HEK293 (cell line): Measurements from ENCODE around the gene MME.

ENCODE experiments used
- CTCF ChIA-PET: fragments of 350-600 bp; formaldehyde crosslinking; extraction: SDS; loops from one replicate; lab custom pipeline; 2021; ENCODE audit warnings: antibody characterized with exemption; lab: Yijun Ruan, JAX
- POLR2A ChIA-PET: fragments of 300-600 bp; formaldehyde crosslinking; extraction: SDS; loops from one replicate; lab custom pipeline; 2020; ENCODE audit warnings: antibody characterized with exemption, inconsistent platforms; lab: Yijun Ruan, JAX
- H3K27ac ChIP-seq: fragments of 200-500 bp; sonication (Bioruptor generic); 2 replicates; pipeline ENCODE4 v1.5.1; 2014; ENCODE audit warnings: low read depth, low read length, control low read depth, inconsistent platforms; ENCODE audit errors: extremely low read depth
- H3K36me3 ChIP-seq, 2 experiments: fragments of 200-500 bp in 1 of 2; sonication (Bioruptor generic) in 1 of 2; 1 replicate in 1 of 2; 2 replicates in 1 of 2; pipeline ENCODE4 v1.5.1; 2014 to 2017; ENCODE audit warnings: inconsistent platforms in 2 of 2, low read length in 2 of 2; ENCODE audit not compliant: control insufficient read depth in 2 of 2, insufficient read depth in 1 of 2
- H3K4me1 ChIP-seq: fragments of 200-500 bp; sonication (Bioruptor generic); 2 replicates; pipeline ENCODE4 v1.5.1; 2014; ENCODE audit warnings: mild to moderate bottlenecking, low read length, inconsistent platforms; ENCODE audit not compliant: control insufficient read depth, insufficient read depth
- H3K4me3 ChIP-seq: 2 replicates; pipeline ENCODE4 v1.5.1; 2011; ENCODE audit warnings: low read depth, mild to moderate bottlenecking, control low read depth, low read length, moderate library complexity
- H3K9me3 ChIP-seq: fragments of 200-500 bp; sonication (Bioruptor generic); 2 replicates; pipeline ENCODE4 v1.5.1; 2014; ENCODE audit warnings: low read depth, low read length, inconsistent platforms; ENCODE audit not compliant: control insufficient read depth, insufficient read depth
- BCL11A ChIP-seq: fragments of 450-650 bp; formaldehyde crosslinking; IDR thresholded peaks from 2 replicates; pipeline ENCODE4 v1.5.1; 2016; ENCODE audit warnings: low read depth, missing biosample characterization, missing genetic modification characterization
- BCL11B ChIP-seq: fragments of 450-650 bp; formaldehyde crosslinking; IDR thresholded peaks from 2 replicates; pipeline ENCODE4 v1.5.1; 2016; ENCODE audit warnings: low read depth, missing biosample characterization, missing genetic modification characterization
- FEZF1 ChIP-seq: fragments of 450-650 bp; formaldehyde crosslinking; IDR thresholded peaks from 2 replicates; pipeline ENCODE4 v1.5.1; 2016; ENCODE audit warnings: missing biosample characterization, missing genetic modification characterization
- HOXA7 ChIP-seq: sonication (generic); formaldehyde crosslinking; IDR thresholded peaks from 2 replicates; pipeline ENCODE4 v1.8.1; 2022; ENCODE audit warnings: missing genetic modification reagents, borderline replicate concordance
- HOXC10 ChIP-seq: sonication (generic); formaldehyde crosslinking; IDR thresholded peaks from 2 replicates; pipeline ENCODE4 v1.8.1; 2023; ENCODE audit warnings: mild to moderate bottlenecking, missing genetic modification reagents
- IKZF3 ChIP-seq: fragments of 450-650 bp; IDR thresholded peaks from 2 replicates; pipeline ENCODE4 v1.5.0; 2018; ENCODE audit warnings: missing biosample characterization, mild to moderate bottlenecking, missing genetic modification characterization, moderate library complexity
- OSR2 ChIP-seq: fragments of 450-650 bp; formaldehyde crosslinking; IDR thresholded peaks from 2 replicates; pipeline ENCODE4 v1.5.1; 2016; ENCODE audit warnings: missing biosample characterization, missing genetic modification characterization
- RBAK ChIP-seq: fragments of 450-650 bp; formaldehyde crosslinking; IDR thresholded peaks from 2 replicates; pipeline ENCODE4 v1.5.1; 2016; ENCODE audit warnings: missing biosample characterization, missing genetic modification characterization
- SALL2 ChIP-seq: fragments of 450-650 bp; formaldehyde crosslinking; IDR thresholded peaks from 2 replicates; pipeline ENCODE4 v1.5.0; 2017; ENCODE audit warnings: missing biosample characterization, mild to moderate bottlenecking, missing genetic modification characterization, borderline replicate concordance
- SCRT1 ChIP-seq: fragments of 450-650 bp; formaldehyde crosslinking; IDR thresholded peaks from 2 replicates; pipeline ENCODE4 v1.5.1; 2016; ENCODE audit warnings: missing biosample characterization, missing genetic modification characterization, borderline replicate concordance
- SP2 ChIP-seq: fragments of 450-650 bp; formaldehyde crosslinking; IDR thresholded peaks from 2 replicates; pipeline ENCODE4 v1.5.1; 2016; ENCODE audit warnings: missing biosample characterization, missing genetic modification characterization
- ZBTB17 ChIP-seq: fragments of 450-650 bp; formaldehyde crosslinking; IDR thresholded peaks from 2 replicates; pipeline ENCODE4 v1.5.1; 2016; ENCODE audit warnings: missing biosample characterization, missing genetic modification characterization
- ZFP41 ChIP-seq: fragments of 450-650 bp; formaldehyde crosslinking; IDR thresholded peaks from 2 replicates; pipeline ENCODE4 v1.5.1; 2016; ENCODE audit warnings: missing biosample characterization, missing genetic modification characterization, borderline replicate concordance
- ZNF211 ChIP-seq: fragments of 450-650 bp; formaldehyde crosslinking; IDR thresholded peaks from 2 replicates; pipeline ENCODE4 v1.5.1; 2016; ENCODE audit warnings: low read depth, missing biosample characterization, missing genetic modification characterization
- ZNF37A ChIP-seq: fragments of 450-650 bp; IDR thresholded peaks from 2 replicates; pipeline ENCODE4 v1.5.1; 2018; ENCODE audit warnings: missing biosample characterization, missing genetic modification characterization
- ZNF416 ChIP-seq: fragments of 450-650 bp; formaldehyde crosslinking; IDR thresholded peaks from 2 replicates; pipeline ENCODE4 v1.5.1; 2016; ENCODE audit warnings: missing biosample characterization, missing genetic modification characterization
- ZNF48 ChIP-seq: fragments of 450-650 bp; formaldehyde crosslinking; IDR thresholded peaks from 2 replicates; pipeline ENCODE4 v1.5.1; 2016; ENCODE audit warnings: missing biosample characterization, missing genetic modification characterization
- ZNF521 ChIP-seq: fragments of 450-650 bp; formaldehyde crosslinking; IDR thresholded peaks from 2 replicates; pipeline ENCODE4 v1.5.1; 2017; ENCODE audit warnings: missing biosample characterization, mild to moderate bottlenecking, missing genetic modification characterization
- ZNF548 ChIP-seq: fragments of 450-650 bp; formaldehyde crosslinking; IDR thresholded peaks from 2 replicates; pipeline ENCODE4 v1.5.1; 2016; ENCODE audit warnings: missing biosample characterization, missing genetic modification characterization
- ZNF558 ChIP-seq: fragments of 450-650 bp; formaldehyde crosslinking; IDR thresholded peaks from 2 replicates; pipeline ENCODE4 v1.5.1; 2016; ENCODE audit warnings: missing biosample characterization, missing genetic modification characterization
- ZNF561 ChIP-seq: fragments of 450-650 bp; IDR thresholded peaks from 2 replicates; pipeline ENCODE4 v1.5.1; 2018; ENCODE audit warnings: missing biosample characterization, missing genetic modification characterization, borderline replicate concordance
- ZNF670 ChIP-seq: fragments of 450-650 bp; formaldehyde crosslinking; IDR thresholded peaks from 2 replicates; pipeline ENCODE4 v1.5.1; 2016; ENCODE audit warnings: missing biosample characterization, missing genetic modification characterization, low read depth
- ZNF707 ChIP-seq: fragments of 450-650 bp; formaldehyde crosslinking; IDR thresholded peaks from 2 replicates; pipeline ENCODE4 v1.5.1; 2016; ENCODE audit warnings: missing biosample characterization, missing genetic modification characterization
- ZNF830 ChIP-seq: fragments of 450-650 bp; IDR thresholded peaks from 2 replicates; pipeline ENCODE4 v1.5.0; 2018; ENCODE audit warnings: missing biosample characterization, missing genetic modification characterization, low read depth, mild to moderate bottlenecking, moderate library complexity
- TF ChIP-seq, protein P1 (sequence below): fragments of 450-650 bp; formaldehyde crosslinking; IDR thresholded peaks from 2 replicates; pipeline ENCODE4 v1.5.1; 2016; ENCODE audit warnings: missing biosample characterization, missing genetic modification characterization
- TF ChIP-seq, protein P2 (sequence below): fragments of 450-650 bp; formaldehyde crosslinking; IDR thresholded peaks from 2 replicates; pipeline ENCODE4 v1.5.1; 2016; ENCODE audit warnings: missing biosample characterization, missing genetic modification characterization
- TF ChIP-seq, protein P3 (sequence below): fragments of 450-650 bp; formaldehyde crosslinking; IDR thresholded peaks from 2 replicates; pipeline ENCODE4 v1.5.1; 2016; ENCODE audit warnings: missing biosample characterization, missing genetic modification characterization, low read depth

Gene MME

DNA sequence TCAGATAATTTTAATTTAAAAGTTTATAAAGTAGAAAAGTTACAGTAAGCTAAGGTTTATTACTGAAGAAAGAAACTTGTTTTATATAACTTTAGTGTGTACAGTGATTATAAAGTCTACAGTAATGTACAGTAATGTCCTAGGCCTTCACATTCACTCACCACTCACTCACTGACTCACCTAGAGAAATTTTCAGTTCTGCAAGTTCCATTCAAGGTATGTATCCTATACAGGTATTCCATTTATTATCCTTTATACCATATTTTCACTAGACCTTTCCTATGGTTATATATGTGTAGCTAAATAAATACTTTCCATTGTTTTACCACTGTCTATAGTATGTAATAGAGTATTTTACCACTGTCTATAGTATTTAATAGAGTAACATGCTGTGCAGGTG lies 33.2 kb upstream of the MME start:
- POLR2A ChIA-PET: no interaction called here
- Histone ChIP-seq H3K9me3 (no peaks in the 10 kb centered on the region), H3K4me1 (no peaks in the 10 kb centered on the region), H3K36me3 (no peaks in the 10 kb centered on the region), H3K4me3 (no peak overlapping the region), H3K27ac (no peak overlapping the region)
- CTCF ChIA-PET: no interaction called here
- TF ChIP-seq ZNF521 (tag by site-specific recombination) (no peak), OSR2 (tag by site-specific recombination) (no peak), ZNF548 (tag by site-specific recombination) (no peak), ZBTB17 (no peak), FEZF1 (tag by site-specific recombination) (no peak), ZFP41 (no peak), SP2 (tag by site-specific recombination) (no peak), SALL2 (tag by site-specific recombination) (no peak), RBAK (no peak), ZNF670 (tag by site-specific recombination) (no peak), ZNF707 (tag by site-specific recombination) (no peak), HOXA7 (CRISPR knock-in tag) (no peak), SCRT1 (tag by site-specific recombination) (no peak), IKZF3 (tag by site-specific recombination) (no peak), HOXC10 (CRISPR knock-in tag) (no peak)
- TF ChIP-seq, protein P1, sequence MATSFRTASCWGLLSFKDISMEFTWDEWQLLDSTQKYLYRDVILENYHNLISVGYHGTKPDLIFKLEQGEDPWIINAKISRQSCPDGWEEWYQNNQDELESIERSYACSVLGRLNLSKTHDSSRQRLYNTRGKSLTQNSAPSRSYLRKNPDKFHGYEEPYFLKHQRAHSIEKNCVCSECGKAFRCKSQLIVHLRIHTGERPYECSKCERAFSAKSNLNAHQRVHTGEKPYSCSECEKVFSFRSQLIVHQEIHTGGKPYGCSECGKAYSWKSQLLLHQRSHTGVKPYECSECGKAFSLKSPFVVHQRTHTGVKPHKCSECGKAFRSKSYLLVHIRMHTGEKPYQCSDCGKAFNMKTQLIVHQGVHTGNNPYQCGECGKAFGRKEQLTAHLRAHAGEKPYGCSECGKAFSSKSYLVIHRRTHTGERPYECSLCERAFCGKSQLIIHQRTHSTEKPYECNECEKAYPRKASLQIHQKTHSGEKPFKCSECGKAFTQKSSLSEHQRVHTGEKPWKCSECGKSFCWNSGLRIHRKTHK (tag by site-specific recombination): no peak

DNA sequence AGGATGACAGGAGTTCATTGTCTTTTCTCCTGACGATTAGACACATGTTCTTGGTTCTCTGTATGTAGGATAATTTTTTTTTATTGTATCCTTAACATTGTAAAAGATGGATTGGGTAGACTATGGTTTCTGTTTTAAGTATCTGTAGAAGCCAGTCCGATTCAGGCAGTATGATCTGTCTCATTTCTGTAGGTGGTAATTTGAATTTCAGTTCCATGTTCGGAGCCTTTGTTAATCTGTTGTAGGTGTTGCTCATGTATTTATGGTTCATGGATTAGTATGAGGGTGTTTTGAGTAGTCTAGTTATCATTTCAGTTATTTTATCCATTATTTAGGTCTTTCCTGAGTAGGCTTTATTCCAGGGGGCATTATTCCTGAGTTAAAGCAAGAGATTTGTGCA lies 32.4 kb upstream of the MME start:
- CTCF ChIA-PET: no interaction called here
- no peaks in the 10 kb centered on the region for H3K9me3 ChIP-seq
- no peak overlapping the region for H3K27ac ChIP-seq
- H3K4me3 ChIP-seq: no peak overlapping the region
- POLR2A ChIA-PET: no interaction called here
- TF ChIP-seq BCL11B: no peak
- no peak for TF ChIP-seq ZNF707 (tag by site-specific recombination)
- no peak for TF ChIP-seq ZNF830
- no peak for TF ChIP-seq ZNF416 (tag by site-specific recombination)
- no peak for TF ChIP-seq ZNF37A (tag by site-specific recombination)
- no peak for TF ChIP-seq ZNF561 (tag by site-specific recombination)
- no peak for TF ChIP-seq ZNF211 (tag by site-specific recombination)
- TF ChIP-seq BCL11A (tag by site-specific recombination): no peak
- TF ChIP-seq ZNF558 (tag by site-specific recombination): no peak
- TF ChIP-seq, protein P2, sequence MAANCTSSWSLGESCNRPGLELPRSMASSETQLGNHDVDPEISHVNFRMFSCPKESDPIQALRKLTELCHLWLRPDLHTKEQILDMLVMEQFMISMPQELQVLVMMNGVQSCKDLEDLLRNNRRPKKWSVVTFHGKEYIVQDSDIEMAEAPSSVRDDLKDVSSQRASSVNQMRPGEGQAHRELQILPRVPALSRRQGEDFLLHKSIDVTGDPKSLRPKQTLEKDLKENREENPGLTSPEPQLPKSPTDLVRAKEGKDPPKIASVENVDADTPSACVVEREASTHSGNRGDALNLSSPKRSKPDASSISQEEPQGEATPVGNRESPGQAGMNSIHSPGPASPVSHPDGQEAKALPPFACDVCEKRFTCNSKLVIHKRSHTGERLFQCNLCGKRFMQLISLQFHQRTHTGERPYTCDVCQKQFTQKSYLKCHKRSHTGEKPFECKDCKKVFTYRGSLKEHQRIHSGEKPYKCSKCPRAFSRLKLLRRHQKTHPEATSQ (tag by site-specific recombination): no peak
- TF ChIP-seq ZNF48 (tag by site-specific recombination): no peak
- TF ChIP-seq, protein P3, sequence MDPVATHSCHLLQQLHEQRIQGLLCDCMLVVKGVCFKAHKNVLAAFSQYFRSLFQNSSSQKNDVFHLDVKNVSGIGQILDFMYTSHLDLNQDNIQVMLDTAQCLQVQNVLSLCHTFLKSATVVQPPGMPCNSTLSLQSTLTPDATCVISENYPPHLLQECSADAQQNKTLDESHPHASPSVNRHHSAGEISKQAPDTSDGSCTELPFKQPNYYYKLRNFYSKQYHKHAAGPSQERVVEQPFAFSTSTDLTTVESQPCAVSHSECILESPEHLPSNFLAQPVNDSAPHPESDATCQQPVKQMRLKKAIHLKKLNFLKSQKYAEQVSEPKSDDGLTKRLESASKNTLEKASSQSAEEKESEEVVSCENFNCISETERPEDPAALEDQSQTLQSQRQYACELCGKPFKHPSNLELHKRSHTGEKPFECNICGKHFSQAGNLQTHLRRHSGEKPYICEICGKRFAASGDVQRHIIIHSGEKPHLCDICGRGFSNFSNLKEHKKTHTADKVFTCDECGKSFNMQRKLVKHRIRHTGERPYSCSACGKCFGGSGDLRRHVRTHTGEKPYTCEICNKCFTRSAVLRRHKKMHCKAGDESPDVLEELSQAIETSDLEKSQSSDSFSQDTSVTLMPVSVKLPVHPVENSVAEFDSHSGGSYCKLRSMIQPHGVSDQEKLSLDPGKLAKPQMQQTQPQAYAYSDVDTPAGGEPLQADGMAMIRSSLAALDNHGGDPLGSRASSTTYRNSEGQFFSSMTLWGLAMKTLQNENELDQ (tag by site-specific recombination): no peak
- no peak for TF ChIP-seq ZNF521 (tag by site-specific recombination)
- H3K4me1 ChIP-seq: no peaks in the 10 kb centered on the region
- H3K36me3 ChIP-seq: no peaks in the 10 kb centered on the region
